ENCODE results near the gene NFATC4.

The NFATC4 gene

GRCh38 chr14:24416932-24417619, 49.1 kb downstream of the NFATC4 start:
- no peak for TF ChIP-seq CTCF (conservative IDR thresholded peaks at IDR 0.05)
- H3K27ac ChIP-seq = no peak overlapping the region

GRCh38 chr14:24417832-24418491, 50.0 kb downstream of the NFATC4 start:
- H3K27ac ChIP-seq = no peak overlapping the region
- TF ChIP-seq CTCF (conservative IDR thresholded peaks at IDR 0.05) = no peak

GRCh38 chr14:24418492-24418873, 50.5 kb downstream of the NFATC4 start:
- H3K27ac ChIP-seq = no peak overlapping the region
- no peak for TF ChIP-seq CTCF (conservative IDR thresholded peaks at IDR 0.05)

GRCh38 chr14:24422261-24422660, 54.3 kb downstream of the NFATC4 start:
- no peak overlapping the region for H3K27ac ChIP-seq
- no peak for TF ChIP-seq CTCF (conservative IDR thresholded peaks at IDR 0.05)

GRCh38 chr14:24422694-24423601, 55.0 kb downstream of the NFATC4 start:
- no peak overlapping the region for H3K27ac ChIP-seq
- TF ChIP-seq CTCF (conservative IDR thresholded peaks at IDR 0.05) = no peak

GRCh38 chr14:24425704-24426103, 57.7 kb downstream of the NFATC4 start:
- TF ChIP-seq CTCF (conservative IDR thresholded peaks at IDR 0.05) = no peak
- H3K27ac ChIP-seq = 0 out of 2 replicates have a peak overlapping the region, but pooled peaks have one; percentile 8
